ENCODE data around the gene PDPR. TPM values are rescaled to one million over a fixed set of nuclear protein-coding genes. Genes with fewer than 3 reads are reported as not detected.

PDPR gene
- polyA plus RNA-seq, 4 donors = 4.3 to 26.6 (median 6.8) TPM

- no peaks in the 10 kb centered on the region for H3K9me3 ChIP-seq (ENCODE audit: control insufficient read depth in 2 of 2, insufficient read depth in 1 of 2, low read depth in 1 of 2, low read length in 1 of 2)
- peaks cover 0 to 15% (median 0%) of the 10 kb centered on the region in 3 donors for H3K4me1 ChIP-seq (ENCODE audit: control insufficient read depth in 3 of 3, insufficient read depth in 2 of 3, low read depth in 1 of 3, low read length in 2 of 3)
- H3K36me3 ChIP-seq (ENCODE audit: control insufficient read depth in 3 of 3, insufficient read depth in 2 of 3, low read depth in 1 of 3, low read length in 3 of 3) = peaks cover 15 to 83% (median 47%) of the 10 kb centered on the region in 3 donors
- no peak for DNase-seq
- no peaks in the 10 kb centered on the region for H3K27me3 ChIP-seq (ENCODE audit: control insufficient read depth in 3 of 3, insufficient read depth in 3 of 3, low read length in 3 of 3)
- 93 to 96% (median 94%) methylated on average over 29 of the region's 29 CpGs for WGBS, 3 donors
- no peak overlapping the region for H3K4me3 ChIP-seq (ENCODE audit: low read depth in 1 of 3, low read length in 3 of 3)
- no peak overlapping the region for H3K27ac ChIP-seq (ENCODE audit: low read depth in 1 of 3, low read length in 2 of 3)
- no peak for FAIRE-seq
These were observed 42.3 kb downstream of the PDPR start for GRCh38 chr16:70156207-70156978.

- no peak for DNase-seq
- H3K9me3 ChIP-seq (ENCODE audit: control insufficient read depth in 2 of 2, insufficient read depth in 1 of 2, low read depth in 1 of 2, low read length in 1 of 2) = no peaks in the 10 kb centered on the region
- no peak overlapping the region for H3K27ac ChIP-seq (ENCODE audit: low read depth in 1 of 3, low read length in 2 of 3)
- 82 to 84% (median 83%) methylated on average over 11 of the region's 11 CpGs for WGBS, 3 donors
- no peaks in the 10 kb centered on the region for H3K27me3 ChIP-seq (ENCODE audit: control insufficient read depth in 3 of 3, insufficient read depth in 3 of 3, low read length in 3 of 3)
- H3K4me1 ChIP-seq (ENCODE audit: control insufficient read depth in 3 of 3, insufficient read depth in 2 of 3, low read depth in 1 of 3, low read length in 2 of 3) = peaks cover 0 to 12% (median 0%) of the 10 kb centered on the region in 3 donors
- peaks cover 15 to 80% (median 43%) of the 10 kb centered on the region in 3 donors for H3K36me3 ChIP-seq (ENCODE audit: control insufficient read depth in 3 of 3, insufficient read depth in 2 of 3, low read depth in 1 of 3, low read length in 3 of 3)
- no peak for FAIRE-seq
- H3K4me3 ChIP-seq (ENCODE audit: low read depth in 1 of 3, low read length in 3 of 3) = no peak overlapping the region
These were observed 43.0 kb downstream of the PDPR start for GRCh38 chr16:70157105-70157476.

GRCh38 chr16:70157477-70158260, 43.5 kb downstream of the PDPR start:
- FAIRE-seq (no peak), DNase-seq (peak in 1 of 2 donors; percentile 46)
- no peaks in the 10 kb centered on the region for H3K9me3 ChIP-seq (ENCODE audit: control insufficient read depth in 2 of 2, insufficient read depth in 1 of 2, low read depth in 1 of 2, low read length in 1 of 2)
- H3K4me3 ChIP-seq (ENCODE audit: low read depth in 1 of 3, low read length in 3 of 3) = no peak overlapping the region
- H3K27me3 ChIP-seq (ENCODE audit: control insufficient read depth in 3 of 3, insufficient read depth in 3 of 3, low read length in 3 of 3) = no peaks in the 10 kb centered on the region
- 44 to 76% (median 64%) methylated on average over 8 of the region's 8 CpGs for WGBS, 3 donors
- peaks cover 0 to 8% (median 0%) of the 10 kb centered on the region in 3 donors for H3K4me1 ChIP-seq (ENCODE audit: control insufficient read depth in 3 of 3, insufficient read depth in 2 of 3, low read depth in 1 of 3, low read length in 2 of 3)
- H3K27ac ChIP-seq (ENCODE audit: low read depth in 1 of 3, low read length in 2 of 3) = no peak overlapping the region
- peaks cover 15 to 81% (median 43%) of the 10 kb centered on the region in 3 donors for H3K36me3 ChIP-seq (ENCODE audit: control insufficient read depth in 3 of 3, insufficient read depth in 2 of 3, low read depth in 1 of 3, low read length in 3 of 3)

GRCh38 chr16:70158261-70158939, 44.3 kb downstream of the PDPR start:
- no peaks in the 10 kb centered on the region for H3K27me3 ChIP-seq (ENCODE audit: control insufficient read depth in 3 of 3, insufficient read depth in 3 of 3, low read length in 3 of 3)
- peaks cover 0 to under 1% (median 0%) of the 10 kb centered on the region in 3 donors for H3K4me1 ChIP-seq (ENCODE audit: control insufficient read depth in 3 of 3, insufficient read depth in 2 of 3, low read depth in 1 of 3, low read length in 2 of 3)
- H3K36me3 ChIP-seq (ENCODE audit: control insufficient read depth in 3 of 3, insufficient read depth in 2 of 3, low read depth in 1 of 3, low read length in 3 of 3) = peaks cover 14 to 78% (median 41%) of the 10 kb centered on the region in 3 donors
- FAIRE-seq (no peak), DNase-seq (no peak)
- H3K27ac ChIP-seq (ENCODE audit: low read depth in 1 of 3, low read length in 2 of 3) = no peak overlapping the region
- no peaks in the 10 kb centered on the region for H3K9me3 ChIP-seq (ENCODE audit: control insufficient read depth in 2 of 2, insufficient read depth in 1 of 2, low read depth in 1 of 2, low read length in 1 of 2)
- H3K4me3 ChIP-seq (ENCODE audit: low read depth in 1 of 3, low read length in 3 of 3) = no peak overlapping the region
- WGBS, 3 donors = 85 to 90% (median 89%) methylated on average over 7 of the region's 7 CpGs

GRCh38 chr16:70159355-70160348, 45.5 kb downstream of the PDPR start:
- peaks cover 13 to 68% (median 37%) of the 10 kb centered on the region in 3 donors for H3K36me3 ChIP-seq (ENCODE audit: control insufficient read depth in 3 of 3, insufficient read depth in 2 of 3, low read depth in 1 of 3, low read length in 3 of 3)
- no peak for DNase-seq
- H3K4me1 ChIP-seq (ENCODE audit: control insufficient read depth in 3 of 3, insufficient read depth in 2 of 3, low read depth in 1 of 3, low read length in 2 of 3) = no peaks in the 10 kb centered on the region
- no peaks in the 10 kb centered on the region for H3K9me3 ChIP-seq (ENCODE audit: control insufficient read depth in 2 of 2, insufficient read depth in 1 of 2, low read depth in 1 of 2, low read length in 1 of 2)
- H3K27me3 ChIP-seq (ENCODE audit: control insufficient read depth in 3 of 3, insufficient read depth in 3 of 3, low read length in 3 of 3) = no peaks in the 10 kb centered on the region
- FAIRE-seq = no peak
- no peak overlapping the region for H3K27ac ChIP-seq (ENCODE audit: low read depth in 1 of 3, low read length in 2 of 3)
- WGBS, 3 donors = 74 to 80% (median 79%) methylated on average over 9 of the region's 9 CpGs
- H3K4me3 ChIP-seq (ENCODE audit: low read depth in 1 of 3, low read length in 3 of 3) = no peak overlapping the region

- Histone ChIP-seq H3K4me1 (ENCODE audit: control insufficient read depth in 3 of 3, insufficient read depth in 2 of 3, low read depth in 1 of 3, low read length in 2 of 3) (no peaks in the 10 kb centered on the region), H3K27ac (ENCODE audit: low read depth in 1 of 3, low read length in 2 of 3) (no peak overlapping the region), H3K36me3 (ENCODE audit: control insufficient read depth in 3 of 3, insufficient read depth in 2 of 3, low read depth in 1 of 3, low read length in 3 of 3) (peaks cover 13 to 60% (median 36%) of the 10 kb centered on the region in 3 donors), H3K4me3 (ENCODE audit: low read depth in 1 of 3, low read length in 3 of 3) (no peak overlapping the region), H3K27me3 (ENCODE audit: control insufficient read depth in 3 of 3, insufficient read depth in 3 of 3, low read length in 3 of 3) (no peaks in the 10 kb centered on the region), H3K9me3 (ENCODE audit: control insufficient read depth in 2 of 2, insufficient read depth in 1 of 2, low read depth in 1 of 2, low read length in 1 of 2) (no peaks in the 10 kb centered on the region)
- 93% methylated on average over 6 of the region's 6 CpGs for WGBS, 3 donors
- FAIRE-seq (no peak), DNase-seq (no peak)
These were observed 46.3 kb downstream of the PDPR start for GRCh38 chr16:70160388-70160787.

- FAIRE-seq (no peak), DNase-seq (no peak)
- WGBS, 3 donors = 96 to 99% (median 98%) methylated on average over 6 of the region's 6 CpGs
- Histone ChIP-seq H3K4me3 (ENCODE audit: low read depth in 1 of 3, low read length in 3 of 3) (no peak overlapping the region), H3K4me1 (ENCODE audit: control insufficient read depth in 3 of 3, insufficient read depth in 2 of 3, low read depth in 1 of 3, low read length in 2 of 3) (no peaks in the 10 kb centered on the region), H3K27me3 (ENCODE audit: control insufficient read depth in 3 of 3, insufficient read depth in 3 of 3, low read length in 3 of 3) (no peaks in the 10 kb centered on the region), H3K9me3 (ENCODE audit: control insufficient read depth in 2 of 2, insufficient read depth in 1 of 2, low read depth in 1 of 2, low read length in 1 of 2) (no peaks in the 10 kb centered on the region), H3K27ac (ENCODE audit: low read depth in 1 of 3, low read length in 2 of 3) (no peak overlapping the region), H3K36me3 (ENCODE audit: control insufficient read depth in 3 of 3, insufficient read depth in 2 of 3, low read depth in 1 of 3, low read length in 3 of 3) (peaks cover 13 to 56% (median 36%) of the 10 kb centered on the region in 3 donors)
These were observed 46.7 kb downstream of the PDPR start for GRCh38 chr16:70160821-70161220.

Data from small intestine (tissue), 7 donors.